DMS79 treated with DMSO at 0.1 percent for 48 hours (cell line): ENCODE measurements around the gene SYNGR1.
"Not testable (repeated sequence)": the region's sequence is repeated elsewhere in the genome, so short reads cannot be mapped to it uniquely, and the experiment has no call there.

Source experiments
- DNase-seq: peaks from one replicate; lab custom pipeline; 2025; lab: John Stamatoyannopoulos, UW

Gene SYNGR1

DNA sequence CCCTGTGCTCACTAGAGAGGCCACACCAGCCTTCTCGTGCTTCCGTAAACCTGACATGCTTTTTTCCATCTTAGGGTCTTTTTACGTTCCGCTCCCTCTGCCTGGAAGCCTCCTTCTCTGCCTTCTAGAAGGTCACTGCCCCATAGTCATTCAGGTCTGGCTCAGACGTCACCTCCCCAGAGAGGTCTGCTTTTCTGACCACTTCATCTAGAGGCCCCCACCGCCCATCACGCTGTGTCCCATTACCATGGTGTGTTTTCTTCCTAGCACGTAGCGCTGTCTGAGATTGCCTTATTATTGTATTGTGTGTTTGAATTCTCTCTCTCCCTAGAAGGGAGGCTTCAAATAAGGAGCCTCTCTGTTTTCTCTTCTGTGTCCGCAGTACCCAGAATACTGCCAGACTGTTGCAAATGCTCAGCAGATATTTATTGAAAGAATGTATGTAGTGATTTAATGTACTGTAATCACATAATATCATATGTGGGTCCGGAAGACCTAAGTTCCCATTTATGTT, 59.8 kb downstream of the SYNGR1 start:
- DNase-seq, result no peak

DNA sequence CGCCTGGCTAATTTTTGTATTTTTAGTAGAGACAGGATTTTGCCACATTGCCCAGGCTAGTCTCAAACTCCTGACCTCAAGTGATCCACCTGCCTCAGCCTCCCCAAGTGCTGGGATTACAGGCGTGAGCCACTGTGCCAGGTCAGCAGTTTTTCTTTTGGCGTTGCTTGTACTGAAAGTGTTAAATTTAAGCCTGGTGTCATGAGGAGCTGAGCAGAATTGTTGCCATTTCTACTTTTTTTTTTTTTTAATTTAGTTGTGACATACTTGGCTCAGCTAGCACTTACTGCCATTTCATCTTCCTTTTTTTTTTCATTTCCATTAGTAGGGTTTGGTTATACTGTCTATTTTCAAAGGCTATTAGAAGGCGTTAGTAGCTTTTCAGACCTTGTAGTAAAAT, 60.5 kb downstream of the SYNGR1 start:
- DNase-seq, result no peak

- not testable (repeated sequence) for DNase-seq
Observed at GRCh38 chr22:39411828-39412365, 62.1 kb downstream of the SYNGR1 start.

GRCh38 chr22:39413204-39413603, 63.4 kb downstream of the SYNGR1 start:
- not testable (repeated sequence) for DNase-seq

DNA sequence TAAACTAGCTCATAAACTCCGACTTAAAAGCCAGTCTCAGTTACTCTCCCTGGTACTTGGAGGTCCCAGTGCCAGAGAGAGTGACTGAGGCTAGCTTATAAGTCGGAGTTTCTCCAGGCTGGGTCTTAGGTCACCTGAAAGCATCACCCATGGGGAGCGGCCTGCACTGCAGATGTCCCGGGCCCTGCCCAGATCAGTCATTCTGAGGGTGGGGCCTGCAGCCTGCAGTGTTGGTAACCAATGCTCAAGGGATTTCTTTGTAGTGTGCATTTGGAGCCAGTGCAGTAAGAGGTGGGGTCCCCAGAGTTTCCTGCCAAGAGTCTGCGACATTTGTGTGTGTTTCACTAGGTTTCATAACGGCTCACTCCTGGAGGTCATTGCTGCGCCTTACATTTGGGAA, 64.6 kb downstream of the SYNGR1 start:
- no peak for DNase-seq

- peak; percentile 49 for DNase-seq
Observed at GRCh38 chr22:39414886-39415285, 65.1 kb downstream of the SYNGR1 start.

DNA sequence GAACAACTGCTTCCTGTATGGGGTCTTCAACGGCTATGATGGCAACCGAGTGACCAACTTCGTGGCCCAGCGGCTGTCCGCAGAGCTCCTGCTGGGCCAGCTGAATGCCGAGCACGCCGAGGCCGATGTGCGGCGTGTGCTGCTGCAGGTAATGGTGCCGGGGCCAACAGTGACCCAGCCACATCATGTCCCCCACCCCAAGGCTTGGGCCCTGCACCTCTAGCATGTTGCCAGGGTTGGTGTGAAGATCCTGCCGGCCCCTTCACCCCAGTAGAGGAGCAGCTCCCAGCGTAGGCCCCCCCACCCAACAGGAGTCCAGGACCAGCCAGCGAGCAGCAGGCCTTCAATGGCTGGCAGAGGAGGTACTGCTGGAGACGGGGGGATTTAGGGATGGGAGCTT, 65.7 kb downstream of the SYNGR1 start:
- DNase-seq, result no peak

DNA sequence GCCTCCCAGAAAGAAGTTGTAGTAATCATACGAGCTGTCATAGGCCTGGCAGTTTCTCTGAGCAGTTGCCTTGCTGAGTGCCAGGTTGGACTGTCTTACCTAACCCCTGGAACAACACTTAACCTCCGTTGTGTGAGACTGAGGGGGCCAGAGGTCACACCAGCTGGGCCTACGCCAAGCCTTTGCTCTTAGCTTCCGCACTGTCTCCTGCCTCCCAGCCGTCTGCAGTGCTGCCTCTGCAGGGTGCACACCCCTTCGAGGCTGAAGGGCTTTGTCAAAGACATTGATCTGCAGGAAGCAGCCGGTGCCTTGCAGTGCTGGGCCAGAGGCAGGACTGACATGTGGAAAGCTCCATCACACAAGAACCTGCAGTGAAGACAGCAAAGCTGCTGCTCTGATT, 66.5 kb downstream of the SYNGR1 start:
- peak; percentile 14 for DNase-seq

DNA sequence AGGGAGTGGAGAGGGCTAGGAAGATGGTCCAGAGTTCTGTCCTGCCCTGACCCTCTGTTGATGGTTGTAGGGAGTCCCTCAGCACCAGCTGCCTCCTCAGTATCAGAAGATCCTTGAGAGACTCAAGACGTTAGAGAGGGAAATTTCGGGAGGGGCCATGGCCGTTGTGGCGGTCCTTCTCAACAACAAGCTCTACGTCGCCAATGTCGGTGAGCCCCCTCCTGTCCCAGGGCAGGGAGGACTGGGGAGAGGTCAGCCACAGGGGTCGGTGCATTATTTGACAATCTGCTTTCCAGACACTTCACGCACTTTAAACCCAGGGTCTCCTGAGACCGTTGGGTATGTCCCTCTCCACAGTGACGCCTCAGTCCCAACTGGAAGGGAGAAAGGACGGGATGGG, 67.8 kb downstream of the SYNGR1 start:
- no peak for DNase-seq

- DNase-seq, result no peak
Observed at GRCh38 chr22:39418696-39419095, 68.9 kb downstream of the SYNGR1 start.

- DNase-seq, result no peak
Observed at GRCh38 chr22:39419096-39419495, 69.3 kb downstream of the SYNGR1 start.

GRCh38 chr22:39419911-39420310, 70.1 kb downstream of the SYNGR1 start:
- no peak for DNase-seq

DNA sequence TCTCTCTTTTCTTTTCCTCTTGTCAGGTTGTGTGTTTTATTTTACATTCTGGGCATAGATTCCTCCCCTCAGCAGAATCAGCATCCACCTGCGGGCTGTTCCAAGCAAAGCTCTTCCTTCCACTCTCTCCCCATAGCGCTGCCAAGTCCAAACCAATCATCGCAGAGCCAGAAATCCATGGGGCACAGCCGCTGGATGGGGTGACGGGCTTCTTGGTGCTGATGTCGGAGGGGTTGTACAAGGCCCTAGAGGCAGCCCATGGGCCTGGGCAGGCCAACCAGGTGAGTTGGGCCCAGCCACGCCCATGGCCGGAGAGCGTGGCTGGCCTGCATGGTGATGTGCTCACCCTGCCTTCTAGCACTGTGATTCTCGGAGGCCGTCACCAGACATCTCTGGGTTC, 71.9 kb downstream of the SYNGR1 start:
- DNase-seq, result no peak

DNA sequence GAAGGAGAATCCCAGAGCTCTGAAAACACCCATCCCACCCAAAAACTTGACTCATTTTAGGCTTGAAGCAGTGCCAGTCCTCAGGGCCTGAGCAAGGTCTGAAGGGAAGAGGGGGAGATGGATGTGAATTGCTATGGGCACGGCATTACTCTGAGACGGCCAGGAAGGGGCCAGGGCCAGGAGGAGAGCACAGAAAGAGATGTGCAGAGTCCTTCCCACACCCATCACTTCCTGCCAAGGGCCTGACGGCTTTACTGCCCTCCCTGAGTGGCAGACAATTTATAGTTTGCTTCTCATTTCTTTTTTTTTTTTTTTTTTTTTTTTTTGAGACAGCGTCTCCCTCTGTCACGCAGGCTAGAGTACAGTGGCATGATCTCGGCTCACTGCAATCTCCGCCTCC, 72.3 kb downstream of the SYNGR1 start:
- DNase-seq, result no peak

DNA sequence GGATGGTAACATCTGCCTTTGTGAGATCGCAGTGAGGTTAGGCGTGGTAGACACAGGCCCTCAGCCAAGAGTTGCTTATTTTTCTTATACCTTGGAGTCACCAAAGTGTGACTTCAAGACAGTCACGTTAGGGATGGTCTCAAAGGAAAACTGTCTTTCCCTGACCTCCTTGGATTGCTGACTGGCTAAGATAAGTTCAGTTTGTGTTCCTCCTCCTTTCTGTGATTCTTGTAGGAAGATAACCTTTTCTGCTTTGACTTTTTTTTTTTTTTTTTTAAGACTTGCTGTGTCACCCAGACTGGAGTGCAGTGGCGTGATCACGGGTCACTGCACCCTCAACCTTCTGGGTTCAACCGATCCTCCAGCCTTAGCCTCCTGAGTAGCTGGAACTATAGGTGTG, 72.9 kb downstream of the SYNGR1 start:
- DNase-seq, result no peak

GRCh38 chr22:39423976-39424375, 74.2 kb downstream of the SYNGR1 start:
- DNase-seq, result no peak

- no peak for DNase-seq
Observed at GRCh38 chr22:39426380-39427043, 76.7 kb downstream of the SYNGR1 start.

DNA sequence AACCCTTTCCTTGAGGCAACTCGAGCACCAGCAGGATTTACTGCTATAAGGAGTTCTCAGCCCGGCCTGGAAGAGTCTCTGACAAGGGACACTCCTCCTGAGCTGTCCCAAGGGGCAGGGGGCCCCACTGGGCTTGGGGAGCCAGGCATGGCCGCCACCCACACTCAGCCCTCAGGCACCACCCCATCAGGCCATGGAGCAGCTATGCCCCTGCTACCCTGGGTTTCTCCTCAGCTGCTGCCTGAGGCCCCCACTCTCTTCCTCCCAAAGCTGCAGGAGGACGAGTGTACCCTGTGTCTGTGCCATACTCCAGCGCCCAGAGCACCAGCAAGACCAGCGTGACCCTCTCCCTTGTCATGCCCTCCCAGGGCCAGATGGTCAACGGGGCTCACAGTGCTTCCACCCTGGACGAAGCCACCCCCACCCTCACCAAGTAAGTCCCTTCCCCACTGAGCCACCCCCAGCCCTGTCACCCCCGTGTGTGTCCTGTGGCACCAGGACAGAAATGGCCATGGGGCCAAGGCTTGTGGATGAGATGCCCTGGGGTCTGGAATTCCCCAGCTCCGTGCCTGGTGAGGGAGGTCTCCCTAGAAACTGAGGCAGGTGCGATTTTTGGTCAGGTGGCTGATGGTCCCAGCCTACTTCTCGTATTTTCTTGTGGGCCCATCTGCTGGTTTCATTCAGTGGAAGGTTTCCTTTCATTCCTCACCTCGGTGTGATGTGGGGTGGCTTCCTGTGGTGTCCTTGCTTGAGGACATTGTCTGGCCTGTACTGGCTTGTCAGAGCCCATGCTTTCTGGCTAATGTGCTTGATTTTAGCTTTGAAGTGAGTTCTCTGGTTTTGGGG, 78.2 kb downstream of the SYNGR1 start:
- DNase-seq, result no peak

GRCh38 chr22:39428597-39429071, 78.8 kb downstream of the SYNGR1 start:
- no peak for DNase-seq

DNA sequence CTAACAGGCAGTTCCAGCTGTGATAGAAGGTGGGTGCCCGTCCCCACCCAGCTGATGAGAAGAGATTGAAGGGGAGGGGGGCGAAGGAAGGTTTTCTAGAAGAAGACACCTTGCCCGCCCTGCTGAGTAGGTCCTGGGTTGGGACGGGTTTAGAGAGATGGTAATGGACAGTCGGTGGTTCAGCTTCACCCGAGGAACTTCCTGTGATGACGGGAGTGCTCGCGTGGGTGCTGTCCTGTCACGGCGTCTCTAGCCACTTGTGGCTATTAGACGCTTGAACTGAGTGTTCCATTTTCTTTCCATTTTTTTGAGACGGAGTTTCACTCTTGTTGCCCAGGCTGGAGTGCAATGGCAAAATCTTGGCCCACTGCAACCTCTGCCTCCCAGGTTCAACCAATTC, 79.4 kb downstream of the SYNGR1 start:
- no peak for DNase-seq

GRCh38 chr22:39429916-39430575, 80.3 kb downstream of the SYNGR1 start:
- no peak for DNase-seq

- no peak for DNase-seq
Observed at GRCh38 chr22:39430576-39431150, 80.9 kb downstream of the SYNGR1 start.
